SK-N-SH treated with all-trans-retinoic acid at 6 μM for 48 hours (cell line): ENCODE measurements around the gene HDAC4.

Experiments used
- ESRRG ChIP-seq: fragments of 250-450 bp; sonication (Bioruptor Pico); IDR thresholded peaks from 2 replicates; pipeline ENCODE4 v1.6.1; 2021; ENCODE audit warnings: mild to moderate bottlenecking
- GLIS3 ChIP-seq: fragments of 250-450 bp; sonication (Bioruptor Pico); IDR thresholded peaks from 2 replicates; pipeline ENCODE4 v1.5.0; 2020; ENCODE audit warnings: mild to moderate bottlenecking, moderate library complexity
- PPARA ChIP-seq: fragments of 250-450 bp; sonication (Bioruptor Pico); IDR thresholded peaks from 2 replicates; pipeline ENCODE4 v1.5.0; 2020; ENCODE audit warnings: mild to moderate bottlenecking, borderline replicate concordance
- RARB ChIP-seq: fragments of 250-450 bp; sonication (Bioruptor Pico); IDR thresholded peaks from 2 replicates; pipeline ENCODE4 v1.8.0; 2021; ENCODE audit warnings: mild to moderate bottlenecking, moderate library complexity
- TCF4 ChIP-seq: fragments of 250-450 bp; sonication (Bioruptor Pico); IDR thresholded peaks from 2 replicates; pipeline ENCODE4 v1.8.0; 2021; ENCODE audit warnings: mild to moderate bottlenecking, moderate library complexity, borderline replicate concordance
- ZC3H10 ChIP-seq: fragments of 250-450 bp; sonication (Bioruptor Pico); IDR thresholded peaks from 2 replicates; pipeline ENCODE4 v1.5.1; 2021; ENCODE audit warnings: mild to moderate bottlenecking, moderate library complexity
- ZFP3 ChIP-seq: fragments of 250-450 bp; sonication (Bioruptor Pico); IDR thresholded peaks from 2 replicates; pipeline ENCODE4 v1.5.0; 2020; ENCODE audit warnings: mild to moderate bottlenecking, moderate library complexity
- ZFP30 ChIP-seq: fragments of 450-650 bp; formaldehyde crosslinking; IDR thresholded peaks from 2 replicates; pipeline ENCODE4 v1.5.0; 2022; ENCODE audit warnings: mild to moderate bottlenecking, moderate library complexity
- ZNF565 ChIP-seq: fragments of 450-650 bp; formaldehyde crosslinking; conservative IDR thresholded peaks from 2 replicates; pipeline ENCODE4 v1.5.0; 2020; ENCODE audit warnings: low read depth, mild to moderate bottlenecking, moderate library complexity
- ZNF70 ChIP-seq: fragments of 450-650 bp; formaldehyde crosslinking; IDR thresholded peaks from 2 replicates; pipeline ENCODE4 v1.5.0; 2020; ENCODE audit warnings: mild to moderate bottlenecking, moderate library complexity
- TF ChIP-seq, protein P1 (sequence below): fragments of 250-450 bp; sonication (Bioruptor Pico); IDR thresholded peaks from 2 replicates; pipeline ENCODE4 v1.8.0; 2020; ENCODE audit warnings: mild to moderate bottlenecking, moderate library complexity, borderline replicate concordance
- TF ChIP-seq, protein P2 (sequence below): fragments of 250-450 bp; sonication (Bioruptor Pico); IDR thresholded peaks from 2 replicates; pipeline ENCODE4 v1.5.1; 2021; ENCODE audit warnings: mild to moderate bottlenecking, moderate library complexity

DNA sequence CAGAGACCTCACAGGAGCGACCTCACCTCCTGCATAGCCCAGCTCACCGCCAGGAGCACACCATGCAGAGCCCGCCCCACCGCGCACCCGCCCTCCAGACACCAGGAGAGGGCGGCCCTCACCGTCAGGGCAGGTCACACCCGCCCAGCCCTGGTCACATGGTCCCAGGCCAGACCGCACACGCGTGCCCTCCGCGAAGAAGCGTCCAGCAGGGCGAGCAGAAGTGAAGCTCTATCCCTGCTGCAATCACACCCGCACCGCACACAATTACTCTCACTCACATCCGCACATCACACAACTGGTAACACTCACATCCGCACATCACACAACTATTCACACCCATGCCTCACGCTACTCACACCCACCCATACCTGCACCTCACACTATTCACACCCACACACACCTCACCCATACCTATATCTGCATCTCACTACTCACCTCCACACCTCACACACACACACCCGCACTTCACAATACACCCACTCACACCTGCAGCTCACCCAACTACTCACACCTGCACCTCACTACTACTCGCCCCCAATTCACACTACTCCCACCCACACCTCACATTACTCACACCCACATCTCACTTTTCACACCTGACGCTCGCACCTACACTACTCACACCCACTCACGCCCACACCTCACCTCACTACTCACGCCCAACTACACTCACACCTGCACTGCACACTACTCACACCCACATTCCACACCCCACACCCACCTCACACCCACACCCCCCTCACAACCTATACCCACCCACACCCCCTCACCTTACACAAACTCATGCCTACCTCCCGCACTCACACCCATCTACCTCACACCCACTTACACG is 242.0 kb downstream of the HDAC4 start:
- no peak for TF ChIP-seq TCF4 (CRISPR knock-in tag)
- no peak for TF ChIP-seq PPARA
- no peak for TF ChIP-seq ZFP30 (CRISPR knock-in tag)
- TF ChIP-seq, protein P1, sequence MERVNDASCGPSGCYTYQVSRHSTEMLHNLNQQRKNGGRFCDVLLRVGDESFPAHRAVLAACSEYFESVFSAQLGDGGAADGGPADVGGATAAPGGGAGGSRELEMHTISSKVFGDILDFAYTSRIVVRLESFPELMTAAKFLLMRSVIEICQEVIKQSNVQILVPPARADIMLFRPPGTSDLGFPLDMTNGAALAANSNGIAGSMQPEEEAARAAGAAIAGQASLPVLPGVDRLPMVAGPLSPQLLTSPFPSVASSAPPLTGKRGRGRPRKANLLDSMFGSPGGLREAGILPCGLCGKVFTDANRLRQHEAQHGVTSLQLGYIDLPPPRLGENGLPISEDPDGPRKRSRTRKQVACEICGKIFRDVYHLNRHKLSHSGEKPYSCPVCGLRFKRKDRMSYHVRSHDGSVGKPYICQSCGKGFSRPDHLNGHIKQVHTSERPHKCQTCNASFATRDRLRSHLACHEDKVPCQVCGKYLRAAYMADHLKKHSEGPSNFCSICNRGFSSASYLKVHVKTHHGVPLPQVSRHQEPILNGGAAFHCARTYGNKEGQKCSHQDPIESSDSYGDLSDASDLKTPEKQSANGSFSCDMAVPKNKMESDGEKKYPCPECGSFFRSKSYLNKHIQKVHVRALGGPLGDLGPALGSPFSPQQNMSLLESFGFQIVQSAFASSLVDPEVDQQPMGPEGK (CRISPR knock-in tag): no peak
- no peak for TF ChIP-seq RARB (CRISPR knock-in tag)
- no peak for TF ChIP-seq GLIS3
- no peak for TF ChIP-seq ZNF70
- TF ChIP-seq, protein P2, sequence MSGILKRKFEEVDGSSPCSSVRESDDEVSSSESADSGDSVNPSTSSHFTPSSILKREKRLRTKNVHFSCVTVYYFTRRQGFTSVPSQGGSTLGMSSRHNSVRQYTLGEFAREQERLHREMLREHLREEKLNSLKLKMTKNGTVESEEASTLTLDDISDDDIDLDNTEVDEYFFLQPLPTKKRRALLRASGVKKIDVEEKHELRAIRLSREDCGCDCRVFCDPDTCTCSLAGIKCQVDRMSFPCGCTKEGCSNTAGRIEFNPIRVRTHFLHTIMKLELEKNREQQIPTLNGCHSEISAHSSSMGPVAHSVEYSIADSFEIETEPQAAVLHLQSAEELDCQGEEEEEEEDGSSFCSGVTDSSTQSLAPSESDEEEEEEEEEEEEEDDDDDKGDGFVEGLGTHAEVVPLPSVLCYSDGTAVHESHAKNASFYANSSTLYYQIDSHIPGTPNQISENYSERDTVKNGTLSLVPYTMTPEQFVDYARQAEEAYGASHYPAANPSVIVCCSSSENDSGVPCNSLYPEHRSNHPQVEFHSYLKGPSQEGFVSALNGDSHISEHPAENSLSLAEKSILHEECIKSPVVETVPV (CRISPR knock-in tag): no peak
- TF ChIP-seq ZFP3 (CRISPR knock-in tag): no peak
- TF ChIP-seq ESRRG: no peak
- no peak for TF ChIP-seq ZNF565 (CRISPR knock-in tag)
- TF ChIP-seq ZC3H10 (CRISPR knock-in tag): no peak
